Naive thymus-derived CD4-positive, alpha-beta T cell (primary cell): ENCODE measurements around the gene CFAP54. TPM values are rescaled to one million over a fixed set of nuclear protein-coding genes. Genes with fewer than 3 reads are reported as not detected.

Experiments used
- ATAC-seq: fragments of 150-1000 bp; cut with Tn5 transposase; 2 replicates; pipeline ENCODE4 v1.10.0; 2021; ENCODE audit warnings: mild to moderate bottlenecking, moderate library complexity
- CTCF ChIA-PET: fragments of 350-600 bp; sonication (Branson Sonifier 250); formaldehyde crosslinking; loops from one replicate; lab custom pipeline; 2021; ENCODE audit warnings: antibody characterized with exemption; lab: Charles Lee
- POLR2A ChIA-PET: fragments of 350-600 bp; sonication (Branson Sonifier 250); formaldehyde crosslinking; loops from one replicate; lab custom pipeline; 2021; ENCODE audit warnings: antibody characterized with exemption, inconsistent platforms; lab: Charles Lee
- DNase-seq, 9 donors: peaks; one replicate each; pipeline versions ENCODE4 v3.0.0 to v3.0.0-alpha.2; 2020 to 2022; ENCODE audit warnings: mixed read lengths in 1 of 9
- H3K27ac ChIP-seq: one replicate; pipeline ENCODE4 v1.7.0; 2013; ENCODE audit warnings: mild to moderate bottlenecking, low read depth, low read length, moderate library complexity
- H3K27me3 ChIP-seq, 2 donors: one replicate each; pipeline ENCODE4 v1.7.0; 2013; ENCODE audit warnings: low read length in 2 of 2, mild to moderate bottlenecking in 2 of 2, moderate library complexity in 2 of 2; ENCODE audit not compliant: control insufficient read depth in 2 of 2, insufficient read depth in 2 of 2
- H3K36me3 ChIP-seq, 3 experiments: 1 replicate in 2 of 3; 2 replicates in 1 of 3; pipeline ENCODE4 v1.7.0; 2013; ENCODE audit warnings: low read length in 3 of 3, mild to moderate bottlenecking in 3 of 3, moderate library complexity in 1 of 3; ENCODE audit not compliant: insufficient read depth in 3 of 3, control insufficient read depth in 2 of 3
- H3K4me1 ChIP-seq, 2 donors: one replicate each; pipeline ENCODE4 v1.7.0; 2013; ENCODE audit warnings: low read length in 2 of 2, mild to moderate bottlenecking in 2 of 2, moderate library complexity in 1 of 2; ENCODE audit not compliant: control insufficient read depth in 2 of 2, insufficient read depth in 2 of 2
- H3K4me3 ChIP-seq: 2 replicates; pipeline ENCODE4 v1.7.0; 2013; ENCODE audit warnings: mild to moderate bottlenecking, low read length
- H3K9me3 ChIP-seq, 3 experiments: 1 replicate in 2 of 3; 2 replicates in 1 of 3; pipeline ENCODE4 v1.7.0; 2013; ENCODE audit warnings: low read length in 3 of 3; ENCODE audit not compliant: control insufficient read depth in 2 of 3
- H3K27ac Mint-ChIP-seq, 9 donors: one replicate each; pipeline ENCODE4 v1.8.0; 2020 to 2022; ENCODE audit warnings: mixed read lengths in 9 of 9, mild to moderate bottlenecking in 8 of 9, moderate library complexity in 5 of 9, inconsistent platforms in 2 of 9
- H3K27me3 Mint-ChIP-seq, 5 donors: one replicate each; pipeline ENCODE4 v1.8.0; 2021 to 2022; ENCODE audit warnings: mixed read lengths in 5 of 5, mild to moderate bottlenecking in 1 of 5
- H3K36me3 Mint-ChIP-seq, 5 donors: one replicate each; pipeline ENCODE4 v1.8.0; 2020 to 2022; ENCODE audit warnings: mixed read lengths in 5 of 5, mild to moderate bottlenecking in 3 of 5, inconsistent platforms in 1 of 5
- H3K4me1 Mint-ChIP-seq, 7 donors: one replicate each; pipeline ENCODE4 v1.8.0; 2020 to 2022; ENCODE audit warnings: mixed read lengths in 7 of 7, mild to moderate bottlenecking in 3 of 7, inconsistent platforms in 1 of 7
- H3K4me3 Mint-ChIP-seq, 10 donors: one replicate each; pipeline ENCODE4 v1.8.0; 2020 to 2022; ENCODE audit warnings: mild to moderate bottlenecking in 10 of 10, mixed read lengths in 10 of 10, moderate library complexity in 6 of 10, inconsistent platforms in 2 of 10
- H3K9me3 Mint-ChIP-seq, 11 donors: one replicate each; pipeline ENCODE4 v1.8.0; 2020 to 2022; ENCODE audit warnings: mixed read lengths in 11 of 11, mild to moderate bottlenecking in 4 of 11, inconsistent platforms in 1 of 11, moderate library complexity in 1 of 11
- intact Hi-C, 2 donors: fragments of 100-400 bp; cut with micrococcal nuclease; formaldehyde crosslinking; loops; one replicate each; pipeline ENCODE4 v1.15.1; 2023
- polyA plus RNA-seq, 2 donors: library from polyadenylated mRNA; unstranded; fragments of 300-500 nt; fragmentation: Illumina TruSeq; gene quantifications; one replicate each; pipeline ENCODE4 v1.2.3, GENCODE V29; 2021
- total RNA-seq, 6 experiments: library from RNA in 5 of 6; stranded (reverse) in 5 of 6; gene quantifications; 1 replicate in 5 of 6; 2 replicates in 1 of 6; pipeline ENCODE4 v1.2.3 and lab custom pipeline; 2021 to 2026

Gene CFAP54
- total and polyA plus RNA-seq, 7 experiments from 2014 or later = 0.07 to 0.93 (median 0.27) TPM; not detected in 1

- ChIA-PET CTCF (interaction anchor here (0.7 to 1.4 kb wide), 6 partner anchors 8 to 231 kb away, joined by 3 to 5 read pairs (median 3); partner anchors contain the start of gene CDK17), POLR2A (interaction anchor here (0.7 to 3.1 kb wide), 11 partner anchors 9 to 231 kb away, joined by 3 to 17 read pairs (median 4); partner anchors contain the start of gene CDK17)
- Mint-ChIP-seq H3K9me3 (peaks cover 0 to 7% (median 0%) of the 10 kb centered on the region in 11 donors), H3K27me3 (no peaks in the 10 kb centered on the region), H3K4me1 (peaks cover 17 to 55% (median 46%) of the 10 kb centered on the region in 7 donors), H3K27ac (peak overlapping the region; percentile 83 to 97 (median 92)), H3K36me3 (peaks cover 0 to 16% (median 0%) of the 10 kb centered on the region in 5 donors), H3K4me3 (peak overlapping the region; percentile 6 to 76 (median 63))
- ATAC-seq (peak; percentile 97), DNase-seq (peak in 8 of 9 donors; percentile 50 to 83 (median 78))
- peak overlapping the region; percentile 10 for H3K4me3 ChIP-seq
- H3K36me3 ChIP-seq = no peaks in the 10 kb centered on the region
- no peaks in the 10 kb centered on the region for H3K9me3 ChIP-seq
- intact Hi-C loops = loop anchor here (1.0 to 5.0 kb wide), 14 partner anchors 12 to 411 kb away; partner anchors contain the start of genes CFAP54 (in 2 of the 2) and LTA4H (in 1 of the 2)
- H3K27me3 ChIP-seq = no peaks in the 10 kb centered on the region
- H3K27ac ChIP-seq = peak overlapping the region; percentile 80
- peaks cover 23 to 26% of the 10 kb centered on the region in 2 donors for H3K4me1 ChIP-seq
These were observed 43.4 kb upstream of the CFAP54 start for GRCh38 chr12:96445691-96446583.

- Histone ChIP-seq H3K27ac (no peak overlapping the region), H3K27me3 (no peaks in the 10 kb centered on the region), H3K9me3 (no peaks in the 10 kb centered on the region), H3K4me1 (peaks cover 20 to 23% of the 10 kb centered on the region in 2 donors), H3K4me3 (no peak overlapping the region), H3K36me3 (no peaks in the 10 kb centered on the region)
- peaks cover 15 to 47% (median 38%) of the 10 kb centered on the region in 7 donors for H3K4me1 Mint-ChIP-seq
- no peak overlapping the region for H3K4me3 Mint-ChIP-seq
- ATAC-seq = no peak
- H3K9me3 Mint-ChIP-seq = peaks cover 0 to 5% (median 0%) of the 10 kb centered on the region in 11 donors
- peaks cover 0 to 11% (median 0%) of the 10 kb centered on the region in 5 donors for H3K36me3 Mint-ChIP-seq
- no peaks in the 10 kb centered on the region for H3K27me3 Mint-ChIP-seq
- peak overlapping the region in 6 of 9 donors; percentile 43 to 97 (median 90) for H3K27ac Mint-ChIP-seq
- ChIA-PET CTCF (interaction anchor here (1.7 kb wide), 1 partner anchor 42 kb away, joined by 7 read pairs; the partner anchor contains the start of gene CFAP54), POLR2A (interaction anchor here (0.6 to 3.1 kb wide), 8 partner anchors 11 to 99 kb away, joined by 3 to 17 read pairs (median 4); partner anchors contain the start of gene CDK17)
- intact Hi-C loops = loop anchor here (2.0 to 5.0 kb wide), 2 partner anchors 70 to 240 kb away; no protein-coding TSS in a partner anchor
- no peak for DNase-seq
These were observed 42.1 kb upstream of the CFAP54 start for GRCh38 chr12:96447256-96447655.

- CTCF ChIA-PET = interaction anchor here (1.7 kb wide), 1 partner anchor 41 kb away, joined by 7 read pairs; the partner anchor contains the start of gene CFAP54
- DNase-seq (no peak), ATAC-seq (no peak)
- H3K9me3 ChIP-seq = no peaks in the 10 kb centered on the region
- no peaks in the 10 kb centered on the region for H3K36me3 ChIP-seq
- Mint-ChIP-seq H3K27ac (peak overlapping the region in 6 of 9 donors; percentile 6 to 96 (median 39)), H3K36me3 (peaks cover 0 to 12% (median 0%) of the 10 kb centered on the region in 5 donors), H3K4me1 (peaks cover 15 to 41% (median 32%) of the 10 kb centered on the region in 7 donors), H3K27me3 (no peaks in the 10 kb centered on the region), H3K4me3 (no peak overlapping the region), H3K9me3 (peaks cover 0 to 5% (median 0%) of the 10 kb centered on the region in 11 donors)
- POLR2A ChIA-PET = interaction anchor here (0.9 to 1.1 kb wide), 2 partner anchors 48 to 64 kb away, joined by 3 to 4 read pairs; partner anchors contain the start of gene CDK17
- intact Hi-C loops = loop anchor here in 1 of 2 donors (5.0 kb wide), 1 partner anchor 241 kb away; no protein-coding TSS in a partner anchor
- H3K27ac ChIP-seq = no peak overlapping the region
- no peaks in the 10 kb centered on the region for H3K27me3 ChIP-seq
- H3K4me1 ChIP-seq = peaks cover 20 to 23% of the 10 kb centered on the region in 2 donors
- H3K4me3 ChIP-seq = no peak overlapping the region
These were observed 41.1 kb upstream of the CFAP54 start for GRCh38 chr12:96448300-96448699.

GRCh38 chr12:96452261-96452922, 37.0 kb upstream of the CFAP54 start:
- POLR2A ChIA-PET = interaction anchor here (0.6 kb wide), 1 partner anchor 241 kb away, joined by 5 read pairs; no protein-coding TSS in a partner anchor

GRCh38 chr12:96454396-96454795, 35.0 kb upstream of the CFAP54 start:
- H3K4me1 ChIP-seq = no peaks in the 10 kb centered on the region
- ATAC-seq = no peak
- POLR2A ChIA-PET = interaction anchor here (0.9 to 1.0 kb wide), 2 partner anchors 13 to 151 kb away, joined by 3 read pairs; no protein-coding TSS in a partner anchor
- Mint-ChIP-seq H3K9me3 (peaks cover 0 to 5% (median 0%) of the 10 kb centered on the region in 11 donors), H3K4me3 (no peak overlapping the region), H3K27me3 (no peaks in the 10 kb centered on the region), H3K4me1 (peaks cover 5 to 18% (median 10%) of the 10 kb centered on the region in 7 donors), H3K36me3 (peaks cover 0 to 11% (median 0%) of the 10 kb centered on the region in 5 donors), H3K27ac (peak overlapping the region in 5 of 9 donors; percentile 23 to 78 (median 58))
- no peak overlapping the region for H3K27ac ChIP-seq
- no peaks in the 10 kb centered on the region for H3K9me3 ChIP-seq
- H3K27me3 ChIP-seq = no peaks in the 10 kb centered on the region
- H3K4me3 ChIP-seq = no peak overlapping the region
- intact Hi-C loops = no loop called here
- CTCF ChIA-PET = interaction anchor here (0.7 kb wide), 1 partner anchor 36 kb away, joined by 3 read pairs; no protein-coding TSS in a partner anchor
- DNase-seq = no peak
- no peaks in the 10 kb centered on the region for H3K36me3 ChIP-seq

More at GRCh38 chr12:96452261-96452922, 37.0 kb upstream of the CFAP54 start:
- no peak for DNase-seq
- Mint-ChIP-seq H3K4me1 (peaks cover 1 to 18% (median 9%) of the 10 kb centered on the region in 7 donors), H3K36me3 (peaks cover 0 to 8% (median 0%) of the 10 kb centered on the region in 5 donors), H3K27me3 (no peaks in the 10 kb centered on the region), H3K9me3 (peaks cover 0 to 5% (median 0%) of the 10 kb centered on the region in 11 donors), H3K4me3 (no peak overlapping the region), H3K27ac (peak overlapping the region in 3 of 9 donors; percentile 4 to 48 (median 17))
- H3K4me1 ChIP-seq = no peaks in the 10 kb centered on the region
- H3K36me3 ChIP-seq = no peaks in the 10 kb centered on the region
- intact Hi-C loops = loop anchor here in 1 of 2 donors (2.0 kb wide), 1 partner anchor 18 kb away; no protein-coding TSS in a partner anchor
- no peak for ATAC-seq
- no peak overlapping the region for H3K4me3 ChIP-seq
- CTCF ChIA-PET = interaction anchor here (0.7 kb wide), 1 partner anchor 243 kb away, joined by 4 read pairs; no protein-coding TSS in a partner anchor
- no peaks in the 10 kb centered on the region for H3K9me3 ChIP-seq
- no peak overlapping the region for H3K27ac ChIP-seq
- no peaks in the 10 kb centered on the region for H3K27me3 ChIP-seq
